RWPE1 (cell line): ENCODE results near the gene C3orf33.

Source experiments
- CTCF ChIA-PET: fragments of 350-600 bp; sonication (Branson Sonifier 250); formaldehyde crosslinking; extraction: SDS; loops from one replicate; lab custom pipeline; 2021; lab: Yijun Ruan, JAX
- POLR2A ChIA-PET: fragments of 400-600 bp; formaldehyde crosslinking; extraction: SDS; loops from one replicate; lab custom pipeline; 2020; ENCODE audit warnings: antibody characterized with exemption; ENCODE audit not compliant: low non-redundant PET; lab: Yijun Ruan, JAX
- DNase-seq: peaks from one replicate; pipeline ENCODE4 v3.0.0; 2012; ENCODE audit warnings: low spot score
- H3K27ac ChIP-seq: fragments of 450-650 bp; 2 replicates; pipeline ENCODE4 v1.5.1; 2017
- CTCF ChIP-seq: fragments of 450-650 bp; conservative IDR thresholded peaks from 2 replicates; pipeline ENCODE4 v1.5.1; 2017; ENCODE audit warnings: low read depth, mild to moderate bottlenecking

Gene C3orf33

GRCh38 chr3:155744626-155745324, 61.3 kb downstream of the C3orf33 start, which contains the start of gene PLCH1:
Gene PLCH1, minus strand, starts transcription at chr3:155745071. Its CDS starts 40,847 bp downstream, at chr3:155704224.
- POLR2A ChIA-PET, result no interaction called here
- H3K27ac ChIP-seq, result no peak within 1 kb of the TSS
- CTCF ChIA-PET, result no interaction called here
- no peak for TF ChIP-seq CTCF
- DNase-seq, result peak; percentile 38

GRCh38 chr3:155744010-155744625, 62.0 kb downstream of the C3orf33 start:
- peak; percentile 43 for DNase-seq
- CTCF ChIA-PET, result no interaction called here
- no peak overlapping the region for H3K27ac ChIP-seq
- POLR2A ChIA-PET, result no interaction called here
- no peak for TF ChIP-seq CTCF

DNA sequence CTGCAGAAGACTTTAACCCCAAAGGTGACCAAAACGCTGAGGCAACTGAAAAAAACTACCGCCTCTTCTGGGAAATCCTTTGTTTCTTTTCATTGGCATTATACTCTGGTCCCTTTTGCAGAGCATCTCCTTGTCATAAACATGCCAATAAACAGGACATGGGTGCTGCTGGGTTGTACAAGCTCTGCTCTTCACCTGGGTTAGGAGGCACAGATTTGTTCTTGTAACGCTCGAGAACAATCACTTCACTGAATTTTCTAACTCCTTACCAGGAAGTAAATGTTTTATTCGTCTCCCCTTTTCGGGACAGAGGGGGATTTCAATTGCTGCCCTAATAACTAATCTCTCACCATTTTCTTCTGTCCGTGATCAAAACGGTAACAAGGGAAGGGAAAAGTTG, 62.5 kb downstream of the C3orf33 start:
- no peak for TF ChIP-seq CTCF
- DNase-seq, result peak; percentile 6
- CTCF ChIA-PET, result no interaction called here
- POLR2A ChIA-PET, result no interaction called here
- no peak overlapping the region for H3K27ac ChIP-seq

DNA sequence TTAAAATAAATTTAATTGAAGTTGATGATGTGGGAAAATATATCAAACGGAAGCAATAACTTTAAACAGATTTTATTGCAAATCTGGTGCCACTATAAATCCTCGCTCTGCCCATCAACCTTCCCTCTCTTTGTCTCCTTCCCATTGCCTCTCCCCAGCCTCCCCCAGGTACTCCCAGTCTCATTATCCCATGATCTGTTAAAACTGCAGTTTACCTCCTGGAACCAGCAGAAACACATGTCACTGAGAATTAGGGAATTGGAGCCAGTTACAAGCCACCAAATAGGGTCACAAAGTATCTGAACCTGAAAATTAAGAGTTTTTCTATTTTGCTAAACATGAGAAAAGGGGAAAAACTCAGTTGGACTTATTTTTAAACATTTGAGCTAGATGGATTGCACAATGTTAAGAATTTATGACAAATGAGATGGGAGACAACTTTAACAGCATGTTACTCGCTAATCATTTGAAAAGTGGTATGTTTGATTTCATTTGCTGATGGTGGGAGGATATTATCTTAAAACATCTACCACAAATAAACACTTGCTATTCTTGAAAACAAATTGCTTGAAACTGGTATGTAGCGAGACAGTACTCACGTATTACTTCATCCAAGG, 63.6 kb downstream of the C3orf33 start:
- POLR2A ChIA-PET, result no interaction called here
- no peak overlapping the region for H3K27ac ChIP-seq
- CTCF ChIA-PET, result interaction anchor here (0.5 to 0.8 kb wide), 2 partner anchors 280 to 444 kb away, joined by 3 to 4 read pairs; no protein-coding TSS in a partner anchor
- no peak for DNase-seq
- TF ChIP-seq CTCF, result no peak

GRCh38 chr3:155741603-155742002, 64.5 kb downstream of the C3orf33 start:
- CTCF ChIA-PET, result no interaction called here
- no peak for DNase-seq
- no peak for TF ChIP-seq CTCF
- H3K27ac ChIP-seq, result no peak overlapping the region
- POLR2A ChIA-PET, result no interaction called here

DNA sequence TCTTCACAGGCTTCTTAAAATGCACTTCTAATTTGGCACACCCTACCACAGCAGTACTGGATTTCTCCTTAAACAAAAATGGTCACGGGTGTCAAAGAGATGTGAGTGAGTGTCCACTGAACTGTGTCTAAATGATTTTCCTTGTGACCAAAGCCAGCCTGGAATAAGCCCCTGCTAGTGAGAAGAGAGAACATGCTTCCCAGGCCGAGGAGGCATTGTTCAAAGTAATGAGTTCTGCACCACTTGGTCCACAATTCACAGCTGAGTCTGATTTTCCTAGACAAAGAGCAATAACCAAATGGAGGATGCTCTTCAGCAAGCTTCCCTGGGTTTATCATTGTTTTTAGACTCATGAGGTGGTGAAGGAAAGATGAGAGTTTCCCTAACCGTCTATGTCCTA, 65.0 kb downstream of the C3orf33 start:
- POLR2A ChIA-PET, result no interaction called here
- H3K27ac ChIP-seq, result no peak overlapping the region
- CTCF ChIA-PET, result no interaction called here
- no peak for DNase-seq
- no peak for TF ChIP-seq CTCF
